Endothelial cell of umbilical vein (primary cell): ENCODE results near the gene SFT2D2. TPM values are rescaled to one million over a fixed set of nuclear protein-coding genes. Genes with fewer than 3 reads are reported as not detected.

Experiments used
- BruUV-seq: library from RNA; stranded (reverse); fragments of 400-500 nt; replicated peaks from 2 replicates; lab custom pipeline; 2021; lab: Mats Ljungman, UMichigan
- CTCF ChIA-PET: fragments of 300-600, 350-600 bp; sonication (Branson Sonifier 250); formaldehyde crosslinking; loops from one replicate; lab custom pipeline; 2021; ENCODE audit warnings: antibody characterized with exemption, inconsistent platforms; lab: Charles Lee
- POLR2A ChIA-PET: fragments of 300-600, 350-600 bp; sonication (Branson Sonifier 250); formaldehyde crosslinking; loops from one replicate; lab custom pipeline; 2021; ENCODE audit warnings: antibody characterized with exemption, inconsistent platforms; lab: Charles Lee
- DNase-seq: peaks from one replicate; pipeline ENCODE4 v3.0.0-alpha.2; 2011; ENCODE audit warnings: low read depth, low spot score
- FAIRE-seq: peaks from 2 replicates; lab custom pipeline; 2011; peaks lifted over from hg19 to GRCh38; lab: Jason Lieb, UNC
- H2AFZ ChIP-seq: 2 replicates; pipeline ENCODE4 v1.6.0; 2012; ENCODE audit warnings: low read depth, low read length, control low read depth, inconsistent platforms
- H3K27ac ChIP-seq: 2 replicates; pipeline ENCODE4 v1.5.1; 2011; ENCODE audit warnings: low read depth, mild to moderate bottlenecking, control low read depth, low read length, moderate library complexity; ENCODE audit not compliant: insufficient read depth
- H3K27me3 ChIP-seq, 2 experiments: 2 replicates each; pipeline versions ENCODE4 v1.6.0 to v1.6.1; 2011; ENCODE audit warnings: low read length in 2 of 2, mixed read lengths in 1 of 2; ENCODE audit not compliant: control insufficient read depth in 2 of 2, insufficient read depth in 2 of 2
- H3K36me3 ChIP-seq, 2 experiments: 2 replicates in 1 of 2; 3 replicates in 1 of 2; pipeline ENCODE4 v1.5.1; 2011; ENCODE audit warnings: low read length in 2 of 2, mild to moderate bottlenecking in 1 of 2, moderate library complexity in 1 of 2; ENCODE audit not compliant: control insufficient read depth in 2 of 2, insufficient read depth in 2 of 2; ENCODE audit errors: extremely low read depth in 1 of 2
- H3K4me1 ChIP-seq: 3 replicates; pipeline ENCODE4 v1.5.1; 2011; ENCODE audit warnings: mild to moderate bottlenecking, low read length; ENCODE audit not compliant: control insufficient read depth, insufficient read depth; ENCODE audit errors: extremely low read depth
- H3K4me2 ChIP-seq: 2 replicates; pipeline ENCODE4 v1.6.1; 2011; ENCODE audit warnings: low read length, control low read depth, mixed read lengths; ENCODE audit not compliant: insufficient read depth
- H3K4me3 ChIP-seq, 3 experiments: fragments of 200-600 bp in 1 of 3; sonication (generic), shearing (Covaris generic) in 1 of 3; replicated peaks in 1 of 3; 2 replicates each; pipeline ENCODE4 v1.5.1; 2011 to 2016; ENCODE audit warnings: control low read depth in 3 of 3, low read length in 3 of 3, mild to moderate bottlenecking in 2 of 3, inconsistent platforms in 1 of 3, low read depth in 1 of 3, moderate library complexity in 1 of 3; ENCODE audit not compliant: insufficient read depth in 1 of 3
- H3K79me2 ChIP-seq: 2 replicates; pipeline ENCODE4 v1.6.0; 2012; ENCODE audit warnings: low read length, inconsistent platforms; ENCODE audit not compliant: control insufficient read depth, insufficient read depth
- H3K9ac ChIP-seq: replicated peaks from 2 replicates; pipeline ENCODE3; 2011; ENCODE audit warnings: low read length, control low read depth; ENCODE audit not compliant: insufficient read depth; ENCODE audit errors: extremely low read depth
- H3K9me1 ChIP-seq: replicated peaks from 3 replicates; pipeline ENCODE4 v1.6.0; 2011; ENCODE audit warnings: mild to moderate bottlenecking, low read length; ENCODE audit not compliant: control insufficient read depth, insufficient read depth; ENCODE audit errors: extremely low read depth
- H3K9me3 ChIP-seq: replicated peaks from 2 replicates; pipeline ENCODE4 v1.5.1; 2012; ENCODE audit warnings: low read length, inconsistent platforms; ENCODE audit not compliant: control insufficient read depth, insufficient read depth
- H4K20me1 ChIP-seq: replicated peaks from 2 replicates; pipeline ENCODE3; 2011; ENCODE audit warnings: mild to moderate bottlenecking, low read length; ENCODE audit not compliant: control insufficient read depth, insufficient read depth; ENCODE audit errors: extremely low read depth
- CTCF ChIP-seq, 2 donors: IDR thresholded peaks; 1 replicate in 1 of 2; 2 replicates in 1 of 2; pipeline ENCODE4 v1.5.1; 2011; ENCODE audit warnings: low read length in 2 of 2, mild to moderate bottlenecking in 2 of 2, moderate library complexity in 2 of 2, control low read depth in 1 of 2, inconsistent platforms in 1 of 2, low read depth in 1 of 2; ENCODE audit not compliant: insufficient read depth in 1 of 2; ENCODE audit errors: extremely low read depth in 1 of 2
- EZH2 ChIP-seq: IDR thresholded peaks from 2 replicates; pipeline ENCODE4 v1.6.1; 2012; ENCODE audit warnings: borderline replicate concordance, low read depth, mild to moderate bottlenecking, moderate library complexity, low read length, inconsistent platforms; ENCODE audit not compliant: severe bottlenecking
- FOS ChIP-seq: IDR thresholded peaks from 2 replicates; pipeline ENCODE4 v1.6.1; 2011; ENCODE audit warnings: mild to moderate bottlenecking, low read length, moderate library complexity, borderline replicate concordance; ENCODE audit not compliant: insufficient read depth
- GATA2 ChIP-seq: IDR thresholded peaks from 2 replicates; pipeline ENCODE4 v1.7.0; 2011; ENCODE audit warnings: low read depth, mild to moderate bottlenecking, moderate library complexity, mixed read lengths, low read length; ENCODE audit not compliant: insufficient read length, insufficient read depth
- JUN ChIP-seq: IDR thresholded peaks from 2 replicates; pipeline ENCODE4 v1.6.1; 2011; ENCODE audit warnings: borderline replicate concordance, low read depth; ENCODE audit not compliant: insufficient read length, insufficient read depth
- MYC ChIP-seq: IDR thresholded peaks from one replicate; pipeline ENCODE4 v1.6.1; 2011; ENCODE audit warnings: mild to moderate bottlenecking, low read depth, low read length
- POLR2A ChIP-seq: IDR thresholded peaks from 2 replicates; pipeline ENCODE4 v1.6.1; 2012; ENCODE audit warnings: low read depth, mild to moderate bottlenecking, control low read depth, low read length
- POLR2AphosphoS5 ChIP-seq: IDR thresholded peaks from 2 replicates; pipeline ENCODE4 v1.6.1; 2012; ENCODE audit warnings: low read depth, mild to moderate bottlenecking, control low read depth, low read length, moderate library complexity; ENCODE audit not compliant: insufficient read depth
- dilution Hi-C: fragments of 300-500 bp; cut with MboI; formaldehyde crosslinking; loops from one replicate; pipeline ENCODE4 v1.15.0; 2019; ENCODE audit warnings: low sequenced_read_pairs; ENCODE audit not compliant: extremely low pct_ligation_motif_present
- intact Hi-C: fragments of 100-400 bp; cut with micrococcal nuclease; formaldehyde crosslinking; loops from one replicate; pipeline ENCODE4 v1.10.0; 2022
- polyA plus RNA-seq, 4 experiments: library from polyadenylated mRNA; depleted of rRNA in 3 of 4; stranded (reverse) in 3 of 4; unstranded in 1 of 4; fragments of >200 nt; gene quantifications; 2 replicates each; pipeline versions ENCODE4 v1.2.1 to v1.2.3, GENCODE V29; 2011 to 2012; ENCODE audit warnings: missing spikeins in 1 of 4
- total RNA-seq: library from RNA; stranded (reverse); gene quantifications from 2 replicates; pipeline ENCODE4 v1.2.3, GENCODE V29; 2021
- TF ChIP-seq, protein P1 (sequence below): IDR thresholded peaks from 2 replicates; pipeline ENCODE4 v1.6.1; 2011; ENCODE audit not compliant: insufficient read depth, insufficient read length

The SFT2D2 gene
- total and polyA plus RNA-seq, 2 donors (not counting 3 experiments of a cell fraction or from before 2014, with no cell fraction given), result 16.7 to 68.1 TPM

DNA sequence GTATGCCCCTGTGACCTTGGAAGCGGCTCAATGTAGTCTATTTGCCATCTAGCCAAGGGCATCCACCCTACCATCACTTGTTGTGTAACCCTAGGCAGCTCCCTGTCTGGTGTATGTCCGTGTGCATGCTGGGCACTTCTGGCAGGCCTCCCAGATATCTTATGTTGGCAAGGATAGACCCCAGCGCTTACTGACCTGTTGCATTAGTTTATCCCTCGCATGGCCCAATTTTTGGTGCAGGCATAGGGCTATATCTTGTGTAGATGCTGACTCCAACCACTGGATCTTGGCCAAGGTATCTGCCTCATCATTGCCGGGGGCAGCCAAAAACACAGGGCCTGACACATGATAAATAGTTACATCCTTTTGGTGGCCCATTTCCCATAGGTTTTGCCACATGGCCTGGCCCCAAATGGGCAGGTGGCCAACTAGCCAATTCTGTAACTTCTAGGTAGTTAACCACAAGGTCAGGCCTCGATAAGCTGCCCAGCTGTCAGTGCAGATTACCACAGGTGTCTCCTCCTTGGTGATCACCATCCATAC, 40.9 kb downstream of the SFT2D2 start:
- Histone ChIP-seq H2AFZ (no peak overlapping the region), H3K4me2 (no peak overlapping the region), H3K79me2 (no peaks in the 10 kb centered on the region), H3K9ac (no peak overlapping the region), H3K27me3 (no peaks in the 10 kb centered on the region), H3K36me3 (no peaks in the 10 kb centered on the region), H3K27ac (no peak overlapping the region), H3K4me1 (peaks cover 12% of the 10 kb centered on the region), H3K4me3 (no peak overlapping the region), H4K20me1 (no peaks in the 10 kb centered on the region), H3K9me3 (no peaks in the 10 kb centered on the region), H3K9me1 (no peaks in the 10 kb centered on the region)
- dilution Hi-C loops, result no loop called here
- BruUV-seq, result no TSS peak
- ChIA-PET POLR2A (no interaction called here), CTCF (no interaction called here)
- no peak for FAIRE-seq
- intact Hi-C loops, result no loop called here
- no peak for TF ChIP-seq JUN
- TF ChIP-seq POLR2A, result no peak
- TF ChIP-seq POLR2AphosphoS5, result no peak
- no peak for TF ChIP-seq FOS
- TF ChIP-seq GATA2, result no peak
- TF ChIP-seq EZH2, result no peak
- TF ChIP-seq, protein P1, sequence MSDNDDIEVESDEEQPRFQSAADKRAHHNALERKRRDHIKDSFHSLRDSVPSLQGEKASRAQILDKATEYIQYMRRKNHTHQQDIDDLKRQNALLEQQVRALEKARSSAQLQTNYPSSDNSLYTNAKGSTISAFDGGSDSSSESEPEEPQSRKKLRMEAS, result no peak
- no peak for TF ChIP-seq MYC
- no peak for TF ChIP-seq CTCF (IDR thresholded peaks at IDR 0.05; ENCODE audit: extremely low read depth in 1 of 2, insufficient read depth in 1 of 2, low read depth in 1 of 2, low read length in 2 of 2)
- DNase-seq, result no peak
